GM12872 (cell line): ENCODE results near the gene C16orf90.

Experiments
- TF ChIP-seq, protein P1 (sequence below): IDR thresholded peaks from 3 replicates; pipeline ENCODE4 v1.5.1; 2011; ENCODE audit warnings: low read depth, mild to moderate bottlenecking, low read length, moderate library complexity; ENCODE audit not compliant: insufficient read depth

C16orf90 gene, protein sequence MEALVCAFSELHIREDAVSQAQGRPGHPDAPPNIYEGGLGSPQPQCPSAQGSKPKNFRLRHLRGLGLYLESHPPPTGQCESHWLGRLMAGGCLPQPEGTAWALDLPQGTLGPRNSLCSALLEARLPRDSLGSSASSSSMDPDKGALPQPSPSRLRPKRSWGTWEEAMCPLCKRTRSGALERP

DNA sequence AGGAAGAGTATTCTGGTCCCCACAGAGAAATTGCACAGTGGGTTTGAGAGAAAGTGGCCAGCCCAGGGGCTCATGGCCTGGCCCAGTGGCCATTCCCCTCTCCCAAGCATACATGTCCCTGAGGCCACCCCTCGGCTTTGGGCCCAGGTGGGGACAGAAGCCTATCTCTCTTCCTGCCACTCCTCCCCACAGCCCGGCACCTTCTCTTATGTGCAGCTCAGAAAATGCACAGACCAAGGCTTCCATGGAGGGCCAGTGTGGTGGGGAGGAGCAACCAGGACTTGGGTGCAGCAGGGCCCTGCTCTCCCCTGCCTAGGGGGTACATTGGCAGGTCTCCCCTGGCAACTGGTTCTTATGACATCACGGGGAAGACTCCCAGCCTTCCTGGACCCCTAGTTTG, at the start of gene C16orf90:
C16orf90 (minus strand) TSS at position 314 of the 400 bp plus-strand sequence; CDS start at position 246, 68 bp downstream.
- TF ChIP-seq, protein P1, sequence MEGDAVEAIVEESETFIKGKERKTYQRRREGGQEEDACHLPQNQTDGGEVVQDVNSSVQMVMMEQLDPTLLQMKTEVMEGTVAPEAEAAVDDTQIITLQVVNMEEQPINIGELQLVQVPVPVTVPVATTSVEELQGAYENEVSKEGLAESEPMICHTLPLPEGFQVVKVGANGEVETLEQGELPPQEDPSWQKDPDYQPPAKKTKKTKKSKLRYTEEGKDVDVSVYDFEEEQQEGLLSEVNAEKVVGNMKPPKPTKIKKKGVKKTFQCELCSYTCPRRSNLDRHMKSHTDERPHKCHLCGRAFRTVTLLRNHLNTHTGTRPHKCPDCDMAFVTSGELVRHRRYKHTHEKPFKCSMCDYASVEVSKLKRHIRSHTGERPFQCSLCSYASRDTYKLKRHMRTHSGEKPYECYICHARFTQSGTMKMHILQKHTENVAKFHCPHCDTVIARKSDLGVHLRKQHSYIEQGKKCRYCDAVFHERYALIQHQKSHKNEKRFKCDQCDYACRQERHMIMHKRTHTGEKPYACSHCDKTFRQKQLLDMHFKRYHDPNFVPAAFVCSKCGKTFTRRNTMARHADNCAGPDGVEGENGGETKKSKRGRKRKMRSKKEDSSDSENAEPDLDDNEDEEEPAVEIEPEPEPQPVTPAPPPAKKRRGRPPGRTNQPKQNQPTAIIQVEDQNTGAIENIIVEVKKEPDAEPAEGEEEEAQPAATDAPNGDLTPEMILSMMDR: no peak

DNA sequence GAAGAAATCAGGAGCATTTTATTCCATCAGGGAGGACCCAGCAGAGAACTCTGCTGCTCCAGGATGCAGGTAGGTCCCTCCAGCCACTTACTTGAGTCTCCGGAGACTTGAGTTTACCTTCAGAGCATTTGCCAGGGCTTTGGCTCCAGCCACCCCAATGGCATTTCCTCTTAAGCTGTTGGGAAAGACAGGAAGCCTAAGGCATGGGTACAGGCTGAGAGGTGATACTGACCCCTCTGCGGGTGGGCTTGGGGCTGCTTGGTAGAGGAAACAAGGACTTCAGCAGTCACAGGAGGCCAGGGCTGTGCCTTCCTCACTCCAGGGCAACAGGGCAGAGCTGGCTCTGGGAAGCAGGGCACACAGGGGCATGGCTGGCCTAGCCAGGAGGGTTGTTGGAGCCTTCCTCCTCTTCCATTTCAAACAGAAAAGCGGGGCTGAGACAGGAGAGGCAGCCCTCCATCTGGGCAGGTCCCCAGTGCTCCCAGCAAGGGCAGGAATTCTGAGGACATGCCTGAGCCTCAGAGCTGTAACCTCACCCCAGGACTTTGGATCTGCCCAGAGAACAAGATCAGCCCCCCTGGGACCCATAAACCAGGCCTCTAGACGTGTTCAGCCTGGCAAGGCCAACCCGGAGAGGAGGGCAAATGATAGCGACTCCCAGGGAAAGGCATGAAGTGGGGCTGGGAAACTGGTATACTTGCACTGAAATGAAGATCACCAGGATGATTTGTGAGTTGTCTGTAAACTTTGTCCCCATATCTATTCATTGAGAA, 47.5 kb upstream of the C16orf90 start:
- TF ChIP-seq, protein P1: no peak

DNA sequence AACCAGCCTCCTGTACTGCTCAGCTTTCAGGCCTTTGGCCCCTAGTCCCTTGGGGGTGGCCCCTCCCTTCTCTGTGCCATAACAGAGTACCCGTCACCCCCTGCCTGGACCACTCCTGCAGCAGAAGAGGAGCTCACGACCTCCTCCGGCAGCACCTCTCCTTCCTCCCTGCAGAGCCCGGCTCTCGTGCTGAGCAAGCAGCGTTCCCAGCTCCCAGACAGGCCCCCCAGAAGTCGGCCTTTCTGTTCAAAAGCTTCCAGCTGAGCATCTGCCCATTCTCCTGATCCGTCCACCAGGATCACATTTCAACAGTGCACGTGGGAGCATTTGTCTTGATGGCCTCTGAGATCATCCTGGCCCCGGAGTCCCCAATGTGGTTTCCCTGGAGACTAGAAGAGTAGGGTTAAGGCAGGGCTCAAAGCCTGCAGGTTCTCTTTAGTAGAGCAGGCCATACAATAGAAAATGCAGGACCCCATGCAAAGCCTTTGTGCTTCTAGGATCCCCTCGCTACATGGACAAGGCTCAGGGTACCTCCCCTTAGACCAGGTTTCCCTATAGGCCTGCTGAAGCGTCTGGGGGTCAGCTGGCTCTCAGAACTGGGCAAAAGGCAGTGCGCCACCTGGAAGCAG, 46.4 kb upstream of the C16orf90 start:
- TF ChIP-seq, protein P1: no peak

DNA sequence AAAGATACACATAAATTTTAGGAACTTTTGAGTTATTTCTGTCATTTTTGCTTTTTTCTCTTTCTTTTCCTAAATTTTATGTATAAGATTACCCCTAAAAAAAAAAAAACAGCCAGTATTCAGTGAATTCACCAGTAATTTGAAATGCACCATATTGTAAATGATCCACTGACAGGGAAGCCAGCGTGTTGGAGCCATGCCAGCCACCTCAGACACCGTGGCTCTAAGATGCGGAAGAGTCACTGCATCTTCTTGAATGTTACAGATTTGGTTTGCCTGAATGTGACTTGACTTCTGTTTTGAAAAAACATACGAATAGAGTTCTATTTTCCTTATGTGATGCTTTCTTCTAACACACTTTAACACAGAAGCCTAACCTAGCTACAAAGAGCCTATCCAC, 42.9 kb upstream of the C16orf90 start:
- TF ChIP-seq, protein P1: no peak

DNA sequence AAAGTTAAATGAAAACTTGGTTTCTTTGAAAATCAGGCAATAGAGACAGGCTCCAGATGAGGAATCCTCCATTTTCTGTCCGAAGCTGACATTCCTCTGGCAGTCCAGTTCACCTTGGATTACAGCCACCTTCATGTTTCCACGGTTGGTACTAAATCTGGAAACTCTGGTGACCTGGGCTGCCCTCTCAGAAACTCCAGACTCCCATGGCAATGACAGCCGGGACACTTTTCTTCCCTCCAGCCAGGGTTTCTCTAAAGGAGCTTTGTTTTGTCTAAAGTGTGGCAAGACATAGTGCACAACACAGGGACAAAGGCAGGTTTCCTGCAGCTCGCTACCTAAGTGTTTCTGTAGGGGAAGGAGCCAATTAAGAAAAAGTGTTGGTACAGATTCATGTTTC, 41.6 kb upstream of the C16orf90 start:
- TF ChIP-seq, protein P1: no peak

DNA sequence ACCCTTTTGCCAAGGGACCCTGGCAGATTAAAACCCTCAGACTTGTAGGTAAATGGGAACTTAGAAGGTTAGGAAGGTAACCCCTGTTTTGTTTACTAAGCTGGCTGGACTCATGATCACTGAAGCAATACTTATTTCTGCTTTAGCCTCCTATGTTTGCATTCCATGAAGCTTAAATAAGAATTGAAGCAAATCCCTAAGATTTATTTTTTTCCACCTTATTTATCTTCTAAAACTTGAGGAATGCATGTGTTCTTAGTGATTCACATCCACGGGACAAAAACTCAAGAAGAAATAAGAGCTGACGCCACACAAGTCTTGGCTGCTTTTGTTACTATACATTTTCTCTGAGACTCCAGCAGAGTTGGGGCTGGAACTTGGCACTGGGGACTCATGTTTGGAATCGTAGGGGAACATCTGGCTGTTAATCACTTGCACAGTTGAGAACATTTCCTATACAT, 41.0 kb upstream of the C16orf90 start:
- TF ChIP-seq, protein P1: no peak

DNA sequence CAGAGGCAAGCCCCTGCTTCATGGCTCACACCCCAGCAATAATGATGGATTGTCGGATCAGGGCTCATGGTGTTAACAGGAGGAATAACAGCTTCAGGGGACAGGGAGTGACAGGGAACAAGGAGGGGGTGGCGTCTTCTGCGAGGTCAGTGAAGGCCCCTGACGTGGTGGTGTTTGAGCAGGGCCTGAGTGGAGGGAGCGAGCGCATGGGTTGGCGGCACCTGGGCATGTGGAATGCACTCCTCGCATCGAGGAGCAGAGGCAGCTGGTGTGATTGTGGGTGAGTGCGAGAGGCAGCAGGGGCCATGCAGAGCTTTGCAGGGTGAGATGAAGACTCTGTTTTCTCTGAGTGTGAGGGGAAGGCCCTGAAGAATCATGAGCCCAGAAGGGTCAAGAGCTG, 38.8 kb upstream of the C16orf90 start:
- TF ChIP-seq, protein P1: no peak
